GM19438 (cell line): Measurements from ENCODE around the gene SSUH2.
"Not testable (repeated sequence)": the region's sequence is repeated elsewhere in the genome, so short reads cannot be mapped to it uniquely, and the experiment has no call there.

ENCODE experiments used
- ATAC-seq: cut with Tn5 transposase; IDR thresholded peaks from one replicate; pipeline ENCODE4 v1.9.1; 2021; ENCODE audit warnings: low read depth; ENCODE audit not compliant: unreplicated experiment

SSUH2 gene, protein sequence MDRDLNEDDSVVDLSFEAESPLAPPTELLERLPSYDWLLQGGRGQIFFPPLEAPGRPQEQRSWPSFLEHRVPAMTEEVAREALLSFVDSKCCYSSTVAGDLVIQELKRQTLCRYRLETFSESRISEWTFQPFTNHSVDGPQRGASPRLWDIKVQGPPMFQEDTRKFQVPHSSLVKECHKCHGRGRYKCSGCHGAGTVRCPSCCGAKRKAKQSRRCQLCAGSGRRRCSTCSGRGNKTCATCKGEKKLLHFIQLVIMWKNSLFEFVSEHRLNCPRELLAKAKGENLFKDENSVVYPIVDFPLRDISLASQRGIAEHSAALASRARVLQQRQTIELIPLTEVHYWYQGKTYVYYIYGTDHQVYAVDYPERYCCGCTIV

DNA sequence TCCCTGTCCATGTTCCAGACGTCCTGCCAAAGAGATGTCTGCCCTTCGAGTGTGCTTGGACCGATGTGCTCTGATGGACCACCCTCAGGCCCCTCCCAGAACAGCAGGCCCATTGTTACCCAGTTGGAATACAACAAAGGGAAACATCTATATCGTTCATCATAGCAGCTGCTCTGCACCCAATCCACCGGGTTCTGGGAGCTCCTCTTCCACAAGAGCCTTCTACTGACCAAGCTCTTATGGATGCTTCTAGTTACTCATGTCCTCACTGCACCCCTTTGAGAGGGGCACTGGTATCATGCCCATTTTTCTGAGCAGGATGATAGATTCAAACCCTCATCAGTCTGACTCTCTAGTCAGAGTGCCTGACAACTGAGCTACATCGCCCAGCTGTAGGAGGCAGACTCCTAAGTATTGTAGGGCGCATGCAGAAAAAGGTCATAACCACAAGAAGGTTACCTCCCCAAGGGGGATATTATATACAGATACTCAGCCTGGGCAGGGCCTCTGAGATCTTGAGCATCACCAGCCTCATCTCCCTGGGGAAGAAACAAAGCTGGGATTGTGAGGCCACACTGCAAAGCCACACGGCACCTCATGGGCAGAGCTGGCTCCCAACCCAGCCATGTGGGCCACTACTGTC is at the start of gene SSUH2:
SSUH2 (minus strand) TSS at position 51 of the 643 bp plus-strand sequence; CDS start at position 11, 40 bp downstream.
- ATAC-seq = no peak

DNA sequence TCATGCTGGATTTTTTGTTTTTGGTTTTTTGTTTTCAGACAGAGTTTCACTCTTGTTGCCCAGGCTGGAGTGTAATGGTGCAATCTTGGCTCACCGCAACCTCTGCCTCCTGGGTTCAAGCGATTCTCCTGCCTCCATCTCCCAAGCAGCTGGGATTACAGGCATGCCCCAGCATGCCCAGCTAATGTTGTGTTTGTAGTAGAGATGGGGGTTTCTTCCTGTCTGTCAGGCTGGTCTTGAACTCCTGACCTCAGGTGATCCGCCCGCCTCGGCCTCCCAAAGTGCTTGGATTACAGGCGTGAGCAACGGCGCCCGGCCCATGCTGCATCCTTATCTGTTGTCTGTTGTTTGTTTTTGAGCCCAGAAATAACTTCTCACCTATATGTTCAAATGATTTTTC is 46.7 kb upstream of the SSUH2 start:
- ATAC-seq = not testable (repeated sequence)

DNA sequence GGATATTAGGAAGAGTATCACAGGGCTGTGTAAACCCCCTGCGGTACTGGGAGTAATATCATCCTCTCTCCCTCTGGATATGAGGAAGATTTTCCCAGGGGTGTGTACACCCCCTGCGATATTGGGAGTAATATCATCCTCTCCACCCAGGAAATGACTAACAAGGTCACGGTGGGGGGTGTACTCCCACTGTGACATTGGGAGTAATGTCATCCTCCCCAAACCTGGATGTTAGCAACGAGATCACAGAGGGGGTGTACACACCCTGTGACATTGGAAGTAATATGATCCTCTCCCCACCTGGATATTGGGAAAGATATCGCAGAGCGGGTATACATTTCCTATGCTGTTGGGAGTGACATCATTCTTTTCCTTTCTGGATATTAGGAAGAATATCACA is 40.4 kb upstream of the SSUH2 start:
- ATAC-seq = not testable (repeated sequence)

DNA sequence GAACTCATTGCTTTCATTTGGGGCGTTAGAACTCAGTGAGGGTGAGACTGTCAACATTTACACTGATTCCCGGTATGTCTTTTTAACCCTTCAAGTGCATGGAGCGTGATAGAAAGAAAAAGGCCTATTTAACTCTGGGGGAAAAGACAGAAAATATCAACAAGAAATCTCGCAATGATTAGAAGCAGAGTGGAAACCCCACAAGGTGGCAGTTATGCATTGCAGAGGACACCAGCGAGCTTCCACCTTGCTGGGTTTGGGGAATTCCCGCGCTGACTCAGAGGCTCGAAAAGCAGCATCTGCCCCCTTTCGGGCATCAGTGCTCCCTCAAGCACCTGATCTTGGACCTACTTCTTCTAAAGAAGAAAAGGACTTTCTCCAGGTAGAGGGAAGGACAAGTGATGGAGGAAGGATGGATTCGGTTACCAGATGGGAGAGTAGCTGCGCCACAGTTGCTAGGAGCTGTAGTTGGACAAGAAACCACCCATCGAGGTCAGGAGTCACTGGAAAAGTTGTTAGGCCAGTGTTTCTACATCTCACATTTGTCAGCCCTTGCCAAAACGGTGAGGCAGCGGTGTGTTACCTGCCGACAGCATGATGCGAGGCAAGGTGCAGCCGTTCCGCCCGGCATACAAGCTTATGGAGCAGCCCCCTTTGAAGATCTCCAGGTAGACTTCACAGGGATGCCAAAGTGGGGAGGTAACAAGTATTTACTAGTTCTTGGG is 38.4 kb upstream of the SSUH2 start:
- ATAC-seq = not testable (repeated sequence)

DNA sequence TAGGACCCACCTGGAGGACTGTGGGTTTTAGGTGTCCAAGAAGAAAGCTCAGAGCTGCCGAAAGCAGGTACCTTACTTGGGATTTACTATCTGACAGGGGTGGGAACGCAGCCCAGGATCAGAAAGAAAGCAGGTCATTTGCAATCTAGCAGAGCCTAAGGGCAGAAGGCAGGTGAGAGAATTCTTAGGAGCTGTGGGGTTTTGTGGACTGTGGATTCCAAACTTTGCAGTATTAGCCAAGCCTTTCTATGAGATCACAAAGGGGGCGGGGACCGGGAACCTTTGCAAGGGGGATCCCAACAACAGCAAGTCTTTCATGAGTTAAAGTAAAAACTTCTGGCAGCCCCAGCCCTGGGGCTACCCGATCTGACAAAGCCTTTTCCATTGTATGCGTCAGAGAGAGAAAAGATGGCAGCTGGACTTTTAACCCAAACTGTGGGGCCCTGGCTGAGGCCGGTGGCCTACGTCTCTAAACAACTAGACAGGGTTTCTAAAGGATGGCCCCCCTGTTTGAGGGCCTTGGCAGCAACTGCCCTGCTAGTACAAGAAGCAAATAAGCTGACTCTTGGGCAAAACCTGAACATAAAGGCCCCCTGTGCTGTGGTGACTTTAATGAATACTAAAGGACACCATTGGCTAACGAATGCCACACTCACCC is 37.4 kb upstream of the SSUH2 start:
- not testable (repeated sequence) for ATAC-seq

DNA sequence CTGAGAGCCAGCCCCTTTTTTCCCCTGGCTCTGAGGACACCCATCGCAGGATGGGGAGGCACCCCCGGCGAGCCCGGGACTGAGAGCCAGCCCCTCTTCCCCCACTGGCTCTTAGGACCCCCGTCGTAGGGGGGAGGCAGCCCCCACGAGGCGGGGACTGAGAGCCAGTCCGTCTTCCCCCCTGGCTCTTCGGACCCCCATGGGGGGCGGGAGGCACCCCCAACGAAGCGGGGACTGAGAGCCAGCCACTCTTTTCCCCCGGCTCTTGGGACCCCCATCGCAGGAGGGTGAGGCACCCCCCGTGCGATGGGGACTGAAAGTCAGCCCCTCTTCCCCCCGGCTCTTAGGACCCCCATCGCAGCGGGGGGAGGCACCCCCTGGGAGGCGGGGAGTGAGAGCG is 36.8 kb upstream of the SSUH2 start:
- no peak for ATAC-seq

DNA sequence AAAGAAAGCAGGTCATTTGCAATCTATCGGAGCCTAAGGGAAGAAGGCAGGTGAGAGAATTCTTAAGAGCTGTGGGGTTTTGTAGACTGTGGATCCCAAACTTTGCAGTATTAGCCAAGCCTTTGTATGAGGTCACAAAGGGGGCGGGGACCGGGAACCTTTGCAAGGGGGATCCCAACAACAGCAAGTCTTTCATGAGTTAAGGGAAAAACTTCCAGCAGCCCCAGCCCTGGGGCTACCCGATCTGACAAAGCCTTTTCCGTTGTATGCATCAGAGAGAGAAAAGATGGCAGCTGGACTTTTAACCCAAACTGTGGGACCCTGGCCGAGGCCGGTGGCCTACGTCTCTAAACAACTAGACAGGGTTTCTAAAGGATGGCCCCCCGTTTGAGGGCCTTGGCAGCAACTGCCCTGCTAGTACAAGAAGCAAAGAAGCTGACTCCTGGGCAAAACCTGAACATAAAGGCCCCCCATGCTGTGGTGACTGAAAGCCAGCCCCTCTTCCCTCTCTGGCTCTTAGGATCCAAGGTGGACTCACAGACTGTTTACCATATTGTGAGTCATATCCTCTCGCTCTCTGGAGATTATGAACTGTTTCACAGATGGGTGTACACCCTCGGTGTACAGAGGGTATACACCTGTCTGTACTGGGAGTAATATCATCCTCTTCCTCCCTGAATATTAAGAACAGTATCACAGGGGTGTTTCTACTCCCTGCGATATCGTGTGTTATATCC is 35.4 kb upstream of the SSUH2 start:
- not testable (repeated sequence) for ATAC-seq

DNA sequence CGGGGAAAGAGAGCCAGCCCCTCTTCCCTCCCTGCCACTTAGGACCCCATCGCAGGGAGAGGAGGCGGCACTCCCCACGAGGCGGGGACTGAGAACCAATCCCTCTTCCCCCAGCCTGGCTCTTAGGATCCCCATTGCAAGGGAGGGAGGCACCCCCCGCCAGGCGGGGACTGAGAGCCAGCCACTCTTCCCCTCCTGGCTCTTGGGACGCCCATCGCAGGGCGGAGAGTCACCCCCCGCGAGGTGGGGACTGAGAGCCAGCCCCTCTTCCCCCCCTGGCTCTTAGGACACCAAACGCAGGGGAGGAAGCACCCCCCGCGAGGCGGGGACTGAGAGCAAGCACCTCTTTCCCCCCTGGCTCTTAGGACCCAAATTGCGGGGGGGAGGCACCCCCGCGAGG is 34.2 kb upstream of the SSUH2 start:
- ATAC-seq = no peak

DNA sequence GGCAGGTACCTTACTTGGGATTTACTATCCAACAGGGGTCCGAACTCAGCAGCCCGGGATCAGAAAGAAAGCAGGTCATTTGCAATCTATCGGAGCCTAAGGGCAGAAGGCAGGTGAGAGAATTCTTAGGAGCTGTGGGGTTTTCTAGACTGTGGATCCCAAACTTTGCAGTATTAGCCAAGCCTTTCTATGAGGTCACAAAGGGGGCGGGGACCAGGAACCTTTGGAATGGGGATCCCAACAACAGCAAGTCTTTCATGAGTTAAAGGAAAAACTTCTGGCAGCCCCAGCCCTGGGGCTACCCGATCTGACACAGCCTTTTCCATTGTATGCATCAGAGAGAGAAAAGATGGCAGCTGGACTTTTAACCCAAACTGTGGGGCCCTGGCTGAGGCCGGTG is 32.7 kb upstream of the SSUH2 start:
- not testable (repeated sequence) for ATAC-seq

DNA sequence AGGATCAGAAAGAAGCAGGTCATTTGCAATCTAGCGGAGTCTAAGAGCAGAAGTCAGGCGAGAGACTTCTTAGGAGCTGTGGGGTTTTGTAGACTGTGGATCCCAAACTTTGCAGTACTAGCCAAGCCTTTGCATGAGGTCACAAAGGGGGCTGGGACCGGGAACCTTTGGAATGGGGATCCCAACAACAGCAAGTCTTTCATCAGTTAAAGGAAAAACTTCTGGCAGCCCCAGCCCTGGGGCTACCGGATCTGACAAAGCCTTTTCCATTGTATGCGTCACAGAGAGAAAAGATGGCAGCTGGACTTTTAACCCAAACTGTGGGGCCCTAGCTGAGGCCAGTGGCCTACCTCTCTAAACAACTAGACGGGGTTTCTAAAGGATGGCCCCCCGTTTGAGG is 31.0 kb upstream of the SSUH2 start:
- ATAC-seq = not testable (repeated sequence)

DNA sequence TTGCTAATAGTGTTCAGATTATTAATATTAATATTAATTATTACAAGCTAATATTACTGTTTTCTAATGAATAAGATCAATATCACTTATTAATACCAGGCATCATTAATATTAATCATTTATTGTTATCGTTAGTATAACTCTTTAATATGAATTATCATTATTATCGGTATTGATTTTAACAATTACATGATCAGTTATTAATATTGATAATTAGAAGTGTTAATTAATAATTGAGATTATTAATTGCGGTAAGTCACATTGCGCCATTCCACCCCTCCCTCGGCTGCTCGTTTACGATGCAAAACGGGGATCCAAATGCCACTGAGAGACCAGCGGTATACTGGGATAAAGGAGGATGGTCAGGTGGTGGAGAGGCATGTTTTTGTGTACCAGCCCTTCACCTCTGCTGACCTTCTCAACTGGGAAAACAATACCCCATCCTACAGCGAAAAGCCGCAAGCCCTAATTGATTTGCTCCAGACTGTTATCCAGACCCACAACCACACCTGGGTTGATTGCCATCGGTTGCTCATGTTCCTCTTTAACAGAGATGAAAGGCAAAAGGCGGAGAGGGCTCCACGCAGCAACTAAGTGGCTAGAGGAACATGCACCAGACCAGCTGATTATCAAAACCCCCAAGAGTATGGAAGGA is 28.6 kb upstream of the SSUH2 start:
- no peak for ATAC-seq

DNA sequence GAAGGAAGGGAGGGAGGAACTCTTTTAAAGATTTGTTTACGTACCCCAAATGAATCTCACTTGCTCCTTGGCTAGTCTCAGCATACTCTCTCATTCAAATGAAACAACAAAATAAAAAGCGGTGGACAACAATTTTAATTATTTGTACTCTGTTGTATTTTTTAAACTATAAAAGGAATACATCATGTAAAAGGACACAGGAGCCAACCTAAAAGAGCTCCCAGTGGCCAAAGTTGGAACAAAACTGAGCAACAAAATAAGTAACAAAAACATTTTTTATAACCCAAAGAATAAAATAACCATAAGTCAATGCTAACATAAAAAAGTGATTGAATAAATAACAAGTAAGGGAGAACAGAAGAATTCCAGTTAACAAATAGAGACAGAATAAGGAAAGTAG is 24.4 kb upstream of the SSUH2 start:
- ATAC-seq = no peak

DNA sequence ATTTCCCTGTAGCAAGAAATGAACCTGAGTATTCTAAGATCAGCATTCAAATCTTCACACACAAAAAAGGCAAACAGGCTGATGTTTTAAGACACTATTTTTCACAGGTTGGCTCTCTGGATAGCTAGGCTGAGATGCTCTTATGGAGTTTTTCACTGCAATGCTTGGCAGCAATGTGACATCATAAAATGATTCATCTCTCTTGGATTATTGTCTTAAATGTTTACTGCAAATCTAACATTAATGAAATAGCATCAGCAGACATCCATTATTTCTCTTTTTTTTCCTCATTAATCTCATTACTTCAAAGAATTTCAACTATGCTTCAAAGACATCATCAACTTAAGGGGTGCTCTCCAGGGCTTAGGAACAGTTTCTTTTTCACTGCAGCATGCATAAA is 23.6 kb upstream of the SSUH2 start:
- ATAC-seq = no peak

DNA sequence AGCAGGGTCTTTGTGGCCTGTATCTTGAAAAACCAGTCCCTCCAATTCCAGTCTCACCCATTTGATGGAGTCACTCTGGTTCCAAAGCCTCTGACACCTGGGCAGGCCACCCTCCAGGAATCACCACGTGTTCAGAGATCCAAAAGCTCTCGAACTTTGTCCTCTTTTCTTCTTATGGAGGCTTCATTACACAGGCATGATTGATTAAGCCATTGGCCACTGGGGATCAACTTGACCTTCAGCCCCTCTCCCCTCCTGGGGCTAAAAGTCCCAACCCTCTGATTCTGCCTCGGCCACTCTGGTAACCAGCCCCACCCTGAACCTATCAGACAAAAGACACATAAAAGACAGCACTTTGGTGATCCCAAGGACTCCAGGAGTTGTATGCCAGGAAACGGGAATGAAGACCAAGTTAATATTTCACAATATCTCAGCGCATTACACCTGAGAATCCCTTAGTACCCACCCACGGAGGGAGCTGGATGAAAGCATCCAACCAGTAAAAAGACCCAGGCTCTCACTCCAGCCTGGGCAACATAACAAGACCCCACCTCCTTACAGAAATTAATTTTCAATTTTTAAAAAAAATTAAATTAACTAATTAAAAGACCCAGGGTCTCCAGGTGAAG is 23.0 kb upstream of the SSUH2 start:
- no peak for ATAC-seq

DNA sequence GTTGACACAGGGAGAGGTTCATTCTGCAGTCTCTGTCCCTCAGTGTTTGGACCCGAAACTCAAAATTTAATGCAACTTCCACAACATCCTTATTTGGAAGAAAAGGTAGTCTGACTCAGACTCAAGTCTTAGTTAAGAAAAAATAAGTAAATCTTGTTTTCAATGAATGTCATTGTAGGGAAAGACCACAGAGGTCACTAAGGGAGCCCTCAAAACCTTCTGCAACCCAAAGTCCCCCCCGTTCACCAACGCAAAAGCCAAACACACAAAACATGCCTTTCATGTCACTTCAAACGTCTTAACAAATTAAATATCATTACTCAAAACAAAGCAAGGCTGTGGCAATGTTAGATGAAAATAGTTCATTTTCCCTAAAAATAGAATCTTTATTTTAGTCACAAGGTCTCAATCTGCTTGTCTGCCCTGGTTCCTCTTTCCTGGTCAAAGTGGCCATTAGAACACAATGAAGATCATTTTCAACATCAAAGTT is 20.9 kb upstream of the SSUH2 start:
- ATAC-seq = no peak

DNA sequence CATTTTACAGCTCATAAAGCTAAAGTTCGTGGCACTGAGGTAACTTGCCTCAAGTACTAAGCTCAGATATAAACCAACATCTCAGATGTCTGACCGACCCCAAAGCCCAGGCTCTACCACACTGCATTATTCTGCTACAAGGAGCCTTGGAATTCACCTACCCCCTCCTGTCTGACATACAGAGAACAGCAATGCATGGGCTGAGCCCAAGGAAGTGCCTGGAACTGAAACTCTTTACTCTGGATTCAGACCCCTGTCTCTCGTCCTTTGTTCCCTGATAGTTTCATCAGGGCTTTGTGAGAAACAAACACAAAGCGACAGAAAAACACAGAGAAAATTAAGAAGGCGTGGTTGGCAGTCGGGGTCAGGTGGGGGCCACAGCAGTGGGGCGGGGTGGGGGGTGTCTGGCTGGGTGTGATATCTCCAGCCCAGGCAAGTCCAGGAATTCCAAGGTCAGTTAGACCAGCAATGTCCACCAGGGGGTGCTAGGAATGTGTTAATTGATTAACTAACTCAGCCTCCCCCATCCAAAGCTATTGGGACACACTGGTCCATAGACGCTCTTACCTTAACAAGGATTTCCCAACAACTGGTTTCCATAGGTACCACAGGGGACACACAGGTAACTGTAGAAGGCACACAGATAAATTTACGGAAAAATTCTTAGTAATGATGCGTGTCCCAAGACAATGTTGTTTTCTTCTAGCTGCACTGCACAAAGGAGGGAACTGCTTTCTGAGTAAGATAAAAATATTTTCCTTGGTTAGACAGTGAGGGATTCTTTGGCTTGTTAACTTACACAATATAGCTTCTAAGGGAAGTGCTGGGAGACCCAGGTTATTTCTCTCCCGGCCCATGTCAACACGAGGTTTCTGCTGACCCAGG is 18.8 kb upstream of the SSUH2 start:
- peak; percentile 48 for ATAC-seq

DNA sequence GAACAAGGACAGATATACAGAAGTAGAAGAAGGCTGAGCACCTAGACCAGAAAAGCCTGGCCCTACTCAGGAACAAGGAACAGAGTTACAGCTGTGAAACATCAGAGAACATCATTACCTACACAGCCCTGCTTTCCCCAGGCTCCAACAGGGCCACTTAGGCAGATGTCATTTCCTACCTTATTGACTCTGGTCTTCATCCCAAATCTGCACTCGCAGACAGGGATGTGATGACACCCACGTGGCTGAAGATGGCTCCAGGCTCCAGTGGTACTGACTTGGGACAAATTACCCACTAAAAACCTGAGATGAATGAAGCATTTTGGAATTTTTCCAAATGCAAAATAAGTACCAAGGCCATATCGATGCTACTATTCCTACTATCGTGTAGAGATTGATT is 18.0 kb upstream of the SSUH2 start:
- no peak for ATAC-seq
